WTC11 (cell line): ENCODE measurements around the gene MAP1LC3A.

ENCODE experiments used
- MXD4 ChIP-seq: fragments of 250-450 bp; sonication (Bioruptor Pico); IDR thresholded peaks from 2 replicates; pipeline ENCODE4 v1.8.0; 2021; ENCODE audit warnings: mild to moderate bottlenecking, moderate library complexity, borderline replicate concordance
- NFE2L1 ChIP-seq: sonication (generic); formaldehyde crosslinking; IDR thresholded peaks from 2 replicates; pipeline ENCODE4 v1.8.1; 2023; ENCODE audit warnings: missing genetic modification reagents
- RELA ChIP-seq: sonication (generic); formaldehyde crosslinking; IDR thresholded peaks from 2 replicates; pipeline ENCODE4 v1.8.1; 2022; ENCODE audit warnings: missing genetic modification reagents, mild to moderate bottlenecking, borderline replicate concordance
- TF ChIP-seq, protein P1 (sequence below): fragments of 200-600 bp; IDR thresholded peaks from 2 replicates; pipeline ENCODE4 v1.8.0; 2022; ENCODE audit warnings: antibody characterized with exemption

DNA sequence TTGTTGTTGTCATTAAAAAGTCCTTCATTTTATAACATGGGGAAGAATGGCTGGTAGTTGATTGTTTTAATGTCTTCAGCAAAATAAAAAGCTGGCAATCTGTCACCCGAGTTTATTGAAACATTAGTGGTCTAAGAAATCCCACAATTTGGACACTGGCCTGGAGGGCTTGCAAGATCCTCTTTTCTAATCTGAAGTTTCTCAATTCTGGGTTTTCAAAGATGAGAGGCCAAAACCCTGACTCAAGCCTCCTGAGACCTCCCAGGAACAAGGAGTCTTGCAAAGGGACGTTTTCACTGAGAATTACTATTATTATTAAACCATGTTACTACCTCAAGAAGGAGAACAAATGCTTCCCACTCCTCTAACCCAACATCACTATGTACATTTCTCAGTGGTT, 19.5 kb downstream of the MAP1LC3A start:
- TF ChIP-seq RELA (CRISPR knock-in tag) (no peak), NFE2L1 (CRISPR knock-in tag) (no peak), MXD4 (CRISPR knock-in tag) (no peak)
- TF ChIP-seq, protein P1, sequence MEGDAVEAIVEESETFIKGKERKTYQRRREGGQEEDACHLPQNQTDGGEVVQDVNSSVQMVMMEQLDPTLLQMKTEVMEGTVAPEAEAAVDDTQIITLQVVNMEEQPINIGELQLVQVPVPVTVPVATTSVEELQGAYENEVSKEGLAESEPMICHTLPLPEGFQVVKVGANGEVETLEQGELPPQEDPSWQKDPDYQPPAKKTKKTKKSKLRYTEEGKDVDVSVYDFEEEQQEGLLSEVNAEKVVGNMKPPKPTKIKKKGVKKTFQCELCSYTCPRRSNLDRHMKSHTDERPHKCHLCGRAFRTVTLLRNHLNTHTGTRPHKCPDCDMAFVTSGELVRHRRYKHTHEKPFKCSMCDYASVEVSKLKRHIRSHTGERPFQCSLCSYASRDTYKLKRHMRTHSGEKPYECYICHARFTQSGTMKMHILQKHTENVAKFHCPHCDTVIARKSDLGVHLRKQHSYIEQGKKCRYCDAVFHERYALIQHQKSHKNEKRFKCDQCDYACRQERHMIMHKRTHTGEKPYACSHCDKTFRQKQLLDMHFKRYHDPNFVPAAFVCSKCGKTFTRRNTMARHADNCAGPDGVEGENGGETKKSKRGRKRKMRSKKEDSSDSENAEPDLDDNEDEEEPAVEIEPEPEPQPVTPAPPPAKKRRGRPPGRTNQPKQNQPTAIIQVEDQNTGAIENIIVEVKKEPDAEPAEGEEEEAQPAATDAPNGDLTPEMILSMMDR: no peak
